Measurements from ENCODE around the gene RNF223. TPM values are rescaled to one million over a fixed set of nuclear protein-coding genes. Genes with fewer than 3 reads are reported as not detected.

The RNF223 gene
- total and polyA plus RNA-seq, 2 of the 13 experiments (the other 11 are each of a cell fraction or from before 2014, with no cell fraction given) = 0.03 TPM; not detected in 1

DNA sequence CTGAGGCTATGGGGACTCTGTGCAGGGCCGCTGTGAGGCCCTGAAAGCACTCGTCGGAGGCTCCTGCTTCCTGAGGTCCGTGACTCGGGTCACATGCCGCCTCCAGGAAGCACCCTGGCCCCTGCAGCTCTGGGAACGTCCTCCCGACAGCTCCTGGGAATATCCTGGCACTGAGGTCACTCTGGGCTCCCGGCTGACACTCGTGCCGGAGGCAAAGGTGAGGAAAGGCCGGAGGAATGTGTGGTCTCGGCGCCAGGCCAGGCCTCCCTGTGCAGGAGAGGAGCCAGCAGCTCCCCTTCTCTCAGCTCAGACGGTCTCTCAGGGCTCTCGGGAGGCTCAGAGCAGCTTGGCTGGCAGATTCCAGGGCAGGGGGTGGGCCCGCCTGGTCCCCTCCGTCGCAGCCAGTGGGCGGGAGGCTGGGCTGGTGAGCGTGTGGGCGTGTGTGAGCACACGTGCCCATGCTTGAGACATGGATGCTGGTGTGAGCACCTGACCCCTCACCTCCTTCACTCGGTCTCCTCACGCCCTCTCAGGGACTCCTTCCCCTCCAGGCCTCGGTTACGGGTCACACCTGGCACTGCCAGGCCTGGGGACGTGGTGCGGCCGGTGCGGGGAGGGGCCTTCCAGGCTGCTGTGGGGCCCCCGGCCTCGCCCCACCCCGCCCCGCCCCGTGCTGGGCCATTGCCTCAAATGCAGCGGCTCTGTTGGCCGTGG lies 5.5 kb upstream of the RNF223 start (continued):
- TF ChIP-seq, protein P1, sequence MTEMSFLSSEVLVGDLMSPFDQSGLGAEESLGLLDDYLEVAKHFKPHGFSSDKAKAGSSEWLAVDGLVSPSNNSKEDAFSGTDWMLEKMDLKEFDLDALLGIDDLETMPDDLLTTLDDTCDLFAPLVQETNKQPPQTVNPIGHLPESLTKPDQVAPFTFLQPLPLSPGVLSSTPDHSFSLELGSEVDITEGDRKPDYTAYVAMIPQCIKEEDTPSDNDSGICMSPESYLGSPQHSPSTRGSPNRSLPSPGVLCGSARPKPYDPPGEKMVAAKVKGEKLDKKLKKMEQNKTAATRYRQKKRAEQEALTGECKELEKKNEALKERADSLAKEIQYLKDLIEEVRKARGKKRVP (CRISPR knock-in tag; IDR thresholded peaks at IDR 0.05) = no peak
- TF ChIP-seq MATR3 (CRISPR knock-in tag; IDR thresholded peaks at IDR 0.05) (no peak), KAT7 (CRISPR knock-in tag; IDR thresholded peaks at IDR 0.05; ENCODE audit: borderline replicate concordance) (no peak; the same call in 1 of the 2 replicates), ZNF558 (CRISPR knock-in tag; IDR thresholded peaks at IDR 0.05; ENCODE audit: borderline replicate concordance) (peak; percentile 84; the same call in 1 of the 2 replicates), BCL6 (CRISPR knock-in tag; IDR thresholded peaks at IDR 0.05) (peak; percentile 43; the same call in 1 of the 2 replicates), MEIS1 (CRISPR knock-in tag; IDR thresholded peaks at IDR 0.05; ENCODE audit: borderline replicate concordance) (no peak; the same call in 1 of the 2 replicates), SRSF1 (optimal IDR thresholded peaks at IDR 0.05; ENCODE audit: low read depth, low read length) (no peak), KLF11 (CRISPR knock-in tag; IDR thresholded peaks at IDR 0.05) (0 out of 2 replicates have a peak, but pooled peaks have one; percentile 50), YY1 (IDR thresholded peaks at IDR 0.05; ENCODE audit: insufficient read depth, insufficient replicate concordance, low read depth, low read length) (no peak), ZNF446 (CRISPR knock-in tag; IDR thresholded peaks at IDR 0.05) (0 out of 2 replicates have a peak, but pooled peaks have one; percentile 22), NR2C2 (CRISPR knock-in tag; IDR thresholded peaks at IDR 0.05; ENCODE audit: borderline replicate concordance) (peak; percentile 35; the same call in 1 of the 2 replicates), ZNF501 (CRISPR knock-in tag; IDR thresholded peaks at IDR 0.05) (peak; percentile 54; the same call in 1 of the 2 replicates), ZNF816 (CRISPR knock-in tag; IDR thresholded peaks at IDR 0.05; ENCODE audit: borderline replicate concordance) (no peak), NFRKB (IDR thresholded peaks at IDR 0.05) (no peak), FOSL2 (CRISPR knock-in tag; IDR thresholded peaks at IDR 0.05) (peak; percentile 37), POGZ (CRISPR knock-in tag; IDR thresholded peaks at IDR 0.05) (no peak; the same call in 1 of the 2 replicates), JUNB (CRISPR knock-in tag; IDR thresholded peaks at IDR 0.05; ENCODE audit: borderline replicate concordance) (no peak), ZNF567 (CRISPR knock-in tag; IDR thresholded peaks at IDR 0.05; ENCODE audit: borderline replicate concordance) (0 out of 2 replicates have a peak, but pooled peaks have one; percentile 30), U2AF1 (optimal IDR thresholded peaks at IDR 0.05; ENCODE audit: low read depth, low read length) (no peak), REL (CRISPR knock-in tag; conservative IDR thresholded peaks at IDR 0.05) (0 out of 2 replicates have a peak, but pooled peaks have one; percentile 62), MEF2D (CRISPR knock-in tag; IDR thresholded peaks at IDR 0.05) (peak; percentile 74)
- TF ChIP-seq, protein P2, sequence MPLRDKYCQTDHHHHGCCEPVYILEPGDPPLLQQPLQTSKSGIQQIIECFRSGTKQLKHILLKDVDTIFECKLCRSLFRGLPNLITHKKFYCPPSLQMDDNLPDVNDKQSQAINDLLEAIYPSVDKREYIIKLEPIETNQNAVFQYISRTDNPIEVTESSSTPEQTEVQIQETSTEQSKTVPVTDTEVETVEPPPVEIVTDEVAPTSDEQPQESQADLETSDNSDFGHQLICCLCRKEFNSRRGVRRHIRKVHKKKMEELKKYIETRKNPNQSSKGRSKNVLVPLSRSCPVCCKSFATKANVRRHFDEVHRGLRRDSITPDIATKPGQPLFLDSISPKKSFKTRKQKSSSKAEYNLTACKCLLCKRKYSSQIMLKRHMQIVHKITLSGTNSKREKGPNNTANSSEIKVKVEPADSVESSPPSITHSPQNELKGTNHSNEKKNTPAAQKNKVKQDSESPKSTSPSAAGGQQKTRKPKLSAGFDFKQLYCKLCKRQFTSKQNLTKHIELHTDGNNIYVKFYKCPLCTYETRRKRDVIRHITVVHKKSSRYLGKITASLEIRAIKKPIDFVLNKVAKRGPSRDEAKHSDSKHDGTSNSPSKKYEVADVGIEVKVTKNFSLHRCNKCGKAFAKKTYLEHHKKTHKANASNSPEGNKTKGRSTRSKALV (CRISPR knock-in tag; IDR thresholded peaks at IDR 0.05) = no peak
- TF ChIP-seq, protein P3, sequence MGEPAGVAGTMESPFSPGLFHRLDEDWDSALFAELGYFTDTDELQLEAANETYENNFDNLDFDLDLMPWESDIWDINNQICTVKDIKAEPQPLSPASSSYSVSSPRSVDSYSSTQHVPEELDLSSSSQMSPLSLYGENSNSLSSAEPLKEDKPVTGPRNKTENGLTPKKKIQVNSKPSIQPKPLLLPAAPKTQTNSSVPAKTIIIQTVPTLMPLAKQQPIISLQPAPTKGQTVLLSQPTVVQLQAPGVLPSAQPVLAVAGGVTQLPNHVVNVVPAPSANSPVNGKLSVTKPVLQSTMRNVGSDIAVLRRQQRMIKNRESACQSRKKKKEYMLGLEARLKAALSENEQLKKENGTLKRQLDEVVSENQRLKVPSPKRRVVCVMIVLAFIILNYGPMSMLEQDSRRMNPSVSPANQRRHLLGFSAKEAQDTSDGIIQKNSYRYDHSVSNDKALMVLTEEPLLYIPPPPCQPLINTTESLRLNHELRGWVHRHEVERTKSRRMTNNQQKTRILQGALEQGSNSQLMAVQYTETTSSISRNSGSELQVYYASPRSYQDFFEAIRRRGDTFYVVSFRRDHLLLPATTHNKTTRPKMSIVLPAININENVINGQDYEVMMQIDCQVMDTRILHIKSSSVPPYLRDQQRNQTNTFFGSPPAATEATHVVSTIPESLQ (CRISPR knock-in tag; conservative IDR thresholded peaks at IDR 0.05) = no peak
- TF ChIP-seq, protein P4, sequence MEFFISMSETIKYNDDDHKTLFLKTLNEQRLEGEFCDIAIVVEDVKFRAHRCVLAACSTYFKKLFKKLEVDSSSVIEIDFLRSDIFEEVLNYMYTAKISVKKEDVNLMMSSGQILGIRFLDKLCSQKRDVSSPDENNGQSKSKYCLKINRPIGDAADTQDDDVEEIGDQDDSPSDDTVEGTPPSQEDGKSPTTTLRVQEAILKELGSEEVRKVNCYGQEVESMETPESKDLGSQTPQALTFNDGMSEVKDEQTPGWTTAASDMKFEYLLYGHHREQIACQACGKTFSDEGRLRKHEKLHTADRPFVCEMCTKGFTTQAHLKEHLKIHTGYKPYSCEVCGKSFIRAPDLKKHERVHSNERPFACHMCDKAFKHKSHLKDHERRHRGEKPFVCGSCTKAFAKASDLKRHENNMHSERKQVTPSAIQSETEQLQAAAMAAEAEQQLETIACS (CRISPR knock-in tag; IDR thresholded peaks at IDR 0.05) = no peak

Data from HepG2 (cell line).